HG02943 (cell line): ENCODE measurements around the gene STAT5B.

Source experiments
- ATAC-seq: cut with Tn5 transposase; IDR thresholded peaks from one replicate; pipeline ENCODE4 v1.9.1; 2021; ENCODE audit warnings: mild to moderate bottlenecking, low read depth, moderate library complexity; ENCODE audit not compliant: unreplicated experiment

STAT5B gene

DNA sequence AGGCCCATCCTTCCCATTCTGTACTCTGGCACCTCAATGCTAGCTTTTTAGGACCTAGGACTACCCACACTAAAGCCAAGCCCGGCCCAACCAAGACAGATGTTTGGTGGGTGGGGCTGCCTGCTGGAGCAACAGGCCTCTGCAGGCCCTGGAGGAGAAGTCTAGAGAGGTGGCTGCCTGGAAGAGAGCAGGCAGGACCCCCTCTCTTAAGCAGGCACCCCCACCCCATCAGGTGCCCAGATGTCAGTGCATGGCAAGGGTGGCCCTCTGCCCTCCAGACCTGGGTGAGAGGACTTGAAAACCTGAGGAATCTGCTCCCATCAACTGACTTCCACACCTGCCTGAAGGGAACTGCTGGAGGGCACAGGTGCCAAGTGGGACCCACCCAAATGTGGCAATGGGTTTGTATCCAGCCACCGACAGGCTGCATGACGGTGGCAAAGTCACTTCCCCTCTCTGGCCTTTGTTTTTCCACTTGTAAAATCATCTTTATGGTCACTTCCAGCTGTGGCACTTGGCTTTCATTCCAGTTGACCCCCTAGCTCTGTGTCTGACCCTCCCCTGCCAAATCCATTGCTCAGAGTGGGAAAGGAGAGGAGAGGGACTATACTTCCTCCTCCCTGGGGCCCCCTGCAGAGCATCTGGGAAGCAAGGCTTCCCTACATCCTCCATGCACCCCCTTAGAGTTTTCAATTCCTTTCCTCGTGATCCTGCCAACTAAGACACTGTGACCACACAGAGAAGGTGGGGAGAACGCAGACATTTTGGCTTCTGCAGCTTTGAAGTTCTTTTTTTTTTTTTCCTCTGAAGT lies 10.4 kb upstream of the STAT5B start:
- no peak for ATAC-seq

DNA sequence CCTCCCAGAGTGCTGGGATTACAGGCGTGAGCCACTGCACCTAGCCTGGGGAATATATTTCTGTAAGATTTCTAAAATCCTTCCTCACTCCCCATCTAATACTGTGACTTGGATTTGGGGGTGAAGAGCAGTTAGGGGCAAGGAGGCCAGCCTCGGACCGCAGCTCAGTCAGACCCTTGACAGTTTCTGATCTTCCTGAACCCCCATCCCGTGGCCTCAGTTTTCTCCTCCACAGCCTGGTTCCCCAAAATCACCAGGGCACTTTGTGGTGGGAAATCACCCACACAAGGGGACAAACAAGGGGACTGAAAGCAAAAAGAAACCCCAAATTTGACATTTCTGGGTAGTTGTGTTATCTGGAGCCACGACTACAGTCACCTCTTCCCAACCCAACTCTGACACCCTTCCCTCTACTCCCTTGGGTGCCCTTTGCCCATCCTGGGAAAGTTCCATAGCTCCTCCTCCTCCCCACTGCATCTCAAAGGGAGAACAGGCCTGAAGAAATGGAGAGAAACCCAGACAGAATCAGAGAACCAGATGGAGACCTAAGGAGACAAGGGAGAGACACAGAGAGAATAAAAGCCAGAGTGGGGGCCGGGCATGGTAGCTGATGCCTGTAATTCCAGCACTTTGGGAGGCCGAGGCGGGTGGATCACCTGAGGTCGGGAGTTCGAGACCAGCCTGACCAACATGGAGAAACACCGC lies 9.3 kb upstream of the STAT5B start:
- no peak for ATAC-seq

DNA sequence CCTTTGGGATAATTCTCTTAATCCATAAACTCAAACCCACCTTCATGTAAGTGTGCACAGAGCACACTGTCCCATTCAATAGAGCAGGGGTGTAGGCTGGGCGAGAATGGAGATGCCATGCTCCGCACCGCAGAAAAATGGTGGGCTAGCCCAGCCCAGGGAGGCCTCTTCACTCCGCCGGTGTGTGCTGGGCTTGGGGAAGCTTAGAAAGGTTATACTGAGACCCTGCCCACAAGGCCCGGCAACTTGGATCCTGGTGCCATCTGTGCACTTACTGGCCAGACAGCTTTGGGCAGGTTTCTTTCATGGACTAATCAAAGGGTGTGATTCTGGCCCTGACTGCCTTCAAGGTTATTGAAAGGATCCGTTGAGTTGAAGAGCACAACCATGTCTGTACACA lies 8.4 kb upstream of the STAT5B start:
- ATAC-seq = no peak

DNA sequence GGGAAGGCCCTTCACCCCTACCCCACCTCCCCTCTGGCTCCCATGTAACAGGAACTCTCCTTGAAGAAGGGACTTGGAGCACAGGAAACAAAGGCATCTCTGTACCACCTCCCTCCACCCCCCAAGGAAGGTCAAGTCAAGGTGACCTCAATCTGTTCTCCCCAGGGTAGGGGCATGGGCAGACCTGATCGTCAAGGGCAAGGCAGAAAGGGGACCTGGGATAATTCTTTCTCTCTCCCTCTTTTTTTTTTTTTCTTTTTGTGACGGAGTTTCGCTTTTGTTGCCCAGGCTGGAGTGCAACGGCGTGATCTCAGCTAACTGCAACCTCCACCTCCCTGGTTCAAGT lies 7.8 kb upstream of the STAT5B start:
- no peak for ATAC-seq

DNA sequence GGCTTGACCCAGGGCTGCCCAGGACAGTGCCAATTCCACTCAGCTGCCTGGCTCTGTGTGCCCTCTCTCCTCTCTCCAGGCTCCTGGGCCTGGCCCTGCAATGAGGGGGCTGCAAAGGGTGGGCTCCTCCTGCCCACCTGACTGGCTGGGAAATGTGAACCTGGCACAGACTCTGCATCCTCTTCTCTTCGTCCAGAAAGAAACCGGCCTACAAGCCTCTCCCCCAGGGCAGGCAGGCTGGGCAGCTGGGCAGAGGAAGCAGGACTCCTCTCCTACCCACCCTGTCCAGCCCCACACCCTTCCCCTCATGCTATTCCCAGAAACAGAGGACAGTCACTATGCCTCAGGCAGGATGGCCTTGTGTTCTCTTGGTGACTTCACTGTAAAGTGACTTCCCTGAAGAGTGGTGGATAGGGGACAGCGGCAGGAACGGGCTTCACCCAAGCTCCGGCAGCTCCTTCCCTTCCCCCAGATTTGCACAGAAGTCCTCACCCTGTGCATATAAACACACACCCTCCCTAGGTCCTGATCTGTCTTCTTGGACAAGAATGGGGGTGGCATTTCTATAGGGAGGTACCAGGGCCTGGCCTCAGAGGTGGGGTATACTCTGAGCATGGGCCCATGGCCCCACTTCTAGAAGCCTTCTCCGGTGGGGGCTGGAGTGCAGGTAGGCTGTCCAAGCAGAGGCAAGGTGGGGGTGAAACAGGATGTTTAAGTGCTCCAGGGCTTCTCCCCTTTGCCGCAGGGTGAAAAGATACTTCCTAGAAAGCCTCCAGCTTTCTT lies 7.2 kb upstream of the STAT5B start:
- ATAC-seq = no peak

DNA sequence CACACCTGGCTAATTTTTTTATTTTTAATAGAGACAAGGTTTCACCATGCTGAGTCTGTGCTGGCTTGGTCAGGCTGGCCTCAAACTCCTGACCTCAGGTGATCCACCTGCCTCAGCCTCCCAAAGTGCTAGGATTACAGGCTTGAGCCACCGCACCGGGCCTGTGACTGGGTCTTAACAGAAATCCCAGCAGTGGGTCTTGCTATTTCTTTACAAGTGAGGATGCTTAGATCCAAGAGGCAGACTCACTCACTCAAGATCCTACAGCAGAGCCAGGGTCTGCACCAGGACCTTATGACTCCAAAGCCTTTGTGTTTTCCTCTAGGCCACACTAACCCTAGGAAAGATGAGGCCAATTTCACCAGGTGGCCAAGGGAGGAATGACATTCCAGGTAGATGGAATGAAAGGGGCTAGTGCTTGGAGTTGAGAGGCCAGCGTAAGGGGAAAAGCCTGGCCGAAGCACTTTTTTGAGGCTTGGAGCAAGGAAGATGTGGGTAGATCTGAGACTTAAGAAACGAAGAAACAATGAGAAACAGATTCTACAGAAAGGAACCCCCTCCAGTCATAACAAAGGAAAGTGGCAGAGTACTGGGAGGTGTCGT lies 6.4 kb upstream of the STAT5B start:
- ATAC-seq = no peak

DNA sequence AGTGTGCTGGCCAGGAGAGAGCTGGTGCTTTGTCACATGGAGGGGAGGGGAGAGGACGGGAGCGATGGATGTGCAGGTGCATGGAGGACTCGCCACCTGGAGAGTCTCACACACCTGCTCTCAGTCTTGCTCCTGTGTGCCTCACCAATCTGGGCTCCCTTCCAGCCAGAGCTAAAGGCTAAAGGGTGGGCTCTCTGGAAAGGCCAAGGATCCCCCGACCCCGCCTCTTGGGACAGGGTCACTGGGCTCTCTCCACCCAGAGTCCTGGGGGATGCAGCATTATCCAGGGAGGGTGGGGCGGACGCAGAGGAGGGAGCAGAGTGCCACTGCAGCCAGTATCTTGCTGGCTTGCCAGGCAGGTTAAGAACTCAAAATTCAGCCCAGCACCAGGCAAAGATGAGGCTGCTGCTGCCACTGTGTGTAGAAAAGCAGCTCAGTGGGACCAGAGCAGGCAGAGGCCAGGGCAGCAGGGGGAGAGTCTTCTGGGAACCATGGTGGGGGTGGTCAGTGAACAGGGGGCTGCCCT lies 5.4 kb upstream of the STAT5B start:
- ATAC-seq = no peak

DNA sequence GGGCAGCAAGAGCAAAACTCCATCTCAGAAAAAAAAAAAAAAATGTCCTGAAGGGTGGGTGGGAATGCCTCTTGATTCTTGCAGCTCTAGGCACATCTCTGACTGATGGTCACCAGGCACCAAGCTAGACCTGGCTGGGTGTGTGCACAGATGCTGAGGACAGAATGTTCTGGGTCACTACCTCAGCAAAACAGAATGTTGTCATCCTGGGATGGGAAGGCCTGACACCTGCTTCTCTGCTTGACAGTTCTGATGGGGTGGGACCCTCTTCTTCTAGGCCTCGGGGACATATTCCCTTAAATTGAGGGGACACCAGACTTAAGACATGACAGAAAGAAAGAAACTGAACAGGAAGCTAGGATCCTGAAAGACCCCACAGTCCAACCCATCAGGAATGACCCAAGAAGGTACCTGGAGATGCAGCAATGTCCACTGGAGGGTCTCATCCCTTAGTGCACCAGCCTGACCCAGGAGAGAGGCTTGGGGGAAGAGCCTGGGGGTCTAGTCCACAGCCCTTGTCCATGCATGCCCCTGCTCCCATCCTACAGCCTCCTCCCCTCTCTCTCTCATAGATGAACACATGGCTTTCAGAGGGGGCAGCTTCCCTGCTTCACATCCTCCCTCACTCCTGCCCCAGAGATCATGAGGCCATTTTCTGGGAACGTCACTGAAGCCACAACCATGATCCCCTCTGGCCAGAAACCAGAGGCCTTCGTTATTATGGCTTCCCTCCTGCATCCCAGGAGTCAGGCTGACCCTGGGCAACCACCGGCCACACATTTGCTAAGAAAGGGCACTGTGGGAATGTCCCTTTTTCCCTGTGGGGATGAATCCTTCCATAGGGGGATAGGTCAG lies 3.8 kb upstream of the STAT5B start:
- ATAC-seq = no peak

DNA sequence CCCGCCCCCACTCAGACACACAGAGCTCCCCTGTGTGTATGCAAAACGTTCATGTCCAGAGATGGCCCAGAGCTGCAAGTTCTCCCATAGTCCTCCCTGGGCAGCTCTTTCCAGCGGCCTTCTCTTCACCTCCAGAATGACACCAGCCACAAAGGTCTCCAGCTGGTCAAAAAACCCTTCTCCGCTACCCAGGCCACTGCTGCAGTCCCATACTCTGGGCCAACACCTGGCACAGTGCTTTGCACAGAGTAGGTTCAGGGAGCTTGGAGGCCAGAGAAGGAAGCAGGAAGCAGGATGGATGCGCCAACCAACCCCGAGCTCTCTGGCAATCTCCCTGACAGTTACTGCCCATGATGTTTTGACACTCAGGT lies 1.1 kb upstream of the STAT5B start:
- ATAC-seq = no peak

DNA sequence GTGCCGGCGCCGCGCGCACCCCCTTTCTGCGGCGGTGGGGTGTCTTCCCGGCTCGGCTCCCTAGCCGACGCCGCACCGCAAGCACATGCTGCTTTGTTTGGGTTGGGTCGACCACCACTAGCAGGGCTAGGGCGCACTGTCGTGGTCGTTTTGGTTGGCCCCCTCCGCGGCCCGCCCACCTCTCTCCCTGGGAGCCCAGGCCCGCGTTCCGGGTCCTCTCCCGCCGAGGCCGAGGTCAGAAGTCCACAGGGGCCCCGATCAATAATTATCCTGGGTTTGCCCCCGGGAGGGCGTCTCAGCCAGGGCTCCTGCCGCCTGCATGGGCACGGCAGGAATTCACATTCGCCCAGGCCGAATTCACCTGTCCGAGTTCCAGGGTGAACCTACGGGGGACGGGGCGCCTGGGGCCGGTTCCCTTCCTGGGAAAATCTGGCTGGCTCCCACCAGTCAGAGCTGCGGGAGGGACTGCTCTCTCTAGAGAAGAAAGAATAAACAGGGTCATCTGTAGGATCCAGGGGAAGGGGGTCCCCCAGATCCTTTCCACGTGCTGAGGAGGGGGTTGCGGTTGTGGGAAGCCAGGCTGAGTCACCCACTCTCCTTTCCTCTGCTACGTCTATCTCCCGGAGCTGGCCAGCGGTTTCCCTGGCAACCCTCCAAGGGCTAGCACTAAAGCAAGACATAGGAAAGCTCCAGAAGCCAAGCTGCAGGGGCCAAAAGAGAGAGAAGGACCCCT lies 584 bp upstream of the STAT5B start:
- peak; percentile 14 for ATAC-seq

DNA sequence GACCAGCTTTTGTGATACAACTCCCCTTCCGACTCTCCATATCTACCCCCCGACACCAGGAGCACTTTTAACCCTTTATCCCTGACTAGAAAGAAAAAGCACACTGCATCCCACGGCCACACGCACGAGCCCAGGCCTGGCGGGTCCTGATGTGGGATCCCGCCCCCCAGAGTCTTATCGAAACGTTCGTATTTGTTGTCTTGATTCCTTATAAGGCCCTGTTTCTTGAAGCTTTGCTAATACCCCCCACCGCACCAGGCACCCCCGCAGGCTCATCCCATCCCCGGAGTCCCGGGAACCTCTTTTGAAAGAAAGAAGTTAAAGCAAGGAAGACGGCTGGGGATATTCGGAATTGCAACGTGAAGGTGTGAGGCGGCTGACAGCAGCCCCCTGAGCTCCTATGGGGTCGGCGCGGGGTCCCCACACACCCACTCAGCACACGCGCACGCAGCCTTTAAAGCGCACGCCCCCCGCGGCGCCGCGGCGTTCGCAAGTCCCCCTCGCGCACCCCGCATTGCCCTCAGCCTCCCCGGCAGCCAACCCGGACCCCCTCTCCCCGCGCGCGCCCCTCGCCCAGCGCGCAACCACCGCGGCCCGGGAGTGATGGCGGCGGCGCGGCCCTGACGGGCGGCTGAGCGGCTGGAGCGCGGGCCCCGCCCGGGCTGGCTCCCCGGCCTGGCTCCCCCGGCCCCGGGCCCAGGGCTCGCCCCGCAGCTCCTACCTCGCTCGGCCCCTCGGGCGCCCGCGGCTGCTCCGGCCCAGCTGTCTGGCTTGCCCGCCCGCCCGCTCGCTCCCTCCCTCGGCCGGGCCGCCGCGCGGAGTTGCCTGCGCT lies 448 bp downstream of the STAT5B start:
- peak; percentile 30 for ATAC-seq

DNA sequence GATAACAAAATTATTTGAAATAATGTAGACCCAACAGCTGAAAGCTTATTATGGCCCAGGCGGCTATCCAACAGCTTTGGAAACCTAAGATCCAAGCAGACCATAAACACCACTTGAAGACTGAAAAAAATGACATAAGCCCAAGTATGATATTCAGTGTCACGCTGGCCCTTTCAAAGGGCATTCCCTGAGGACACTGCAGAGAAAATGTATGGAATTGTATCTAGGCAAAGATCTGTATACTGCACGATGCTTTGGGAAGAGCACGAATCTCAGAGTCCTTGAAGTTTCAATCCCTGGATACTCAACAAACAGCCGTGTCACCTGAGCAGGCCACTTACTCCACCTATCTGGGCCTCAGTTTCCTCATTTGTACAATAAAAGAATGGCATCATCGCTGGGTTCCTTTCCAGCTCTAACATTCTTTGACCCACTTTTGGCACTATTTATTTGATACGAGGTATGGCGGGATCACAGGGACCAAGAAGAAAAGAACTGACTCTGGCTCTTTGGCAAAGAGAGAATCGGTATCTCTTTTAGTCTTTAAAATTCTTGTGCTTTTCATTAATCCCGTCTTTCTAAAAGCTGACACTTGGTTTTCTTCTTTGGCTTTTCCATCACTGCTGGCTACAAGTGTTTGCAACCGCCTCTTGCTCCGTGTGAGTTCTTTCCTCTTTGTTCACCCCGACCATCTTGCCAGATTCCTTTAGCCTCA lies 1.2 kb downstream of the STAT5B start:
- ATAC-seq = no peak

DNA sequence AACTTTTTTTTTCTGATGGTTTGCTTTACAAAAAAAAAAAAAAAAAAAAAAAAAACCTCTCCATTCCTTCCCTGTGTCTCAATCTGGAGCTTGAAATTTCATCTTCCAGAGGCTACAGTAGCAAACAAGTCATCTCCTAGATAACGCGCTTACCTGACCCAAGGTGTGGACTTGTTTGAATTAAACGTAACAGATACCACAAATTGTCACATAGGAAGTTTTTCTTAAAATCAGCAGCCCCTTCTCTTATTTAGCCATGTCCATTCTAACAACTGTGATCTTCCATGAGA lies 2.0 kb downstream of the STAT5B start:
- no peak for ATAC-seq

DNA sequence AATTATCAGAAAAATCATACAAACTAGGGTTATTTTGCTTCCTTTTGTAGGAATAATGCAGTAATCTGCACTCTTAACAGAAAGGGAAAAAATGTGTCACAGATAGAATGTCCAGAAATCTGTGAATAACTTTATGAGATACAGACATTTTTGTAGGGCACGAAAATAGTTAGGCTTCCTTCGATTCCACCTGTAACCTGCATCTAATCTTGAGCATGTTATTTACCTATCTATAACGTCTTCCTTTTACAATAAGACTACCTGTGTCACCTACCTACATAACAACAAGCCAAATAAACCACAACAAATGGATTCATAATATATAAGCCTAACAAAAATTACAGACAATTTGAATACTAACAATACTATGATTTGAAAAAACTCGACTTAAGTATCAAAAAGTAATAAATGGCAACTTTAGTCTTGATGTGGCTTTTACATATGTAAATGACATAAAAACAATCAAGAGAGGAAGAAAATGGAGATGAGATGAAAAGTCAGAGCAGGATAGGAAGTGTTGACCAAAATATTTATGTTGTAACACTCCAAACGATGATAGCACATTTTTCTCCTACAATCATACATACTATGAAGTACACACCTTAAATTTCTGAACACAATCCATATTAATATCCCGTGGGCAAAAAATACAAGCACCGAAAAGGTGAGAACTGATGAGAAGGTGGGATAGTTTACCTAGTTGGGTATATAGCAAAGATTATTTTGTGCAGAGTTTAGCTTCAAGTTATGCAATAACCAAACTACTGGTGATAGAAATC lies 2.5 kb downstream of the STAT5B start:
- no peak for ATAC-seq

DNA sequence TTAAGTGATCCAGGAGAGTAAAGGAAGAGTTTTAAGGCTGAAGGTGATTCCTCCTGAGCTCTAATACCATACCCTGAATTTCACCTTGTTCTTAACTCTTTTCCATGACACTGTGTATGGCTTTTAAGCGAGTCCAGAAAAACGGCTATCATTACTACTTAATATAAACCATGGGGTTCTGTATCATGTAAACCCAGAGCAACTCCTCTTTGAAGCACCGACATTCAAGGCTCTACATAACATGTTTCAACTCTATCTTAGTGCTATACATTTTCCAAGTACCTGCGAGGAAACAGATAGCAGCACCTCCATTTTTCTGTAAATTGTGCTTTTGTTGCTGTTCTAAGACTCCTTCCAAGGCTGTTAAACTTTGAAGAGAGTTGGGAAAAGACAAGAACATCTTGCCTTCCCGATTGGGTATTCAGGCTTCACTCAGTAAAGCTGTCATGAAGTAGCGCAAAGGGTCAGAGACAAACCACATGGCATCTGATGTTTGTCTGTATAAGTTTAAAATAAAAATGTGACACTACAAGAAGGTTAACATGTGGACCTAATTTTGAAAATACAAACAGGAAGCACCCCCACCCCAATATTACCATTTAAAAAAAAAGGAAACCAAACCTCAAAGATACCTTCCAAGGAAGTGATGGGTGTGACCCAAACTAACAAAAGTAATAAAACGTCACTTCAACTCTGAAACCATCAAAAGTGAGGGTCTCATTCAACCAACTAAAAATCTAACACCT lies 3.9 kb downstream of the STAT5B start:
- ATAC-seq = no peak

DNA sequence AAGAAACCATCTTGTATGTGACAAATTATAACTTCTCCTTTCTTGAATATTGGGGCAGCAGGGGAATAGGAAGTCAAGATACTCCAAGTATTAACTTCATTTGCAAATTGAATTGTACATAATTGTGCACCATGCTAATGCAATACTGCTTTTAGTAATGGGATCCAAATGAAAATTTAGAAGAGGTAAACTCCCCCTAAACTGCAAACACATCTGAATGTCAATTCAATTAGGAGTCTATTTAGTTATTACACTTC lies 4.5 kb downstream of the STAT5B start:
- no peak for ATAC-seq
